CD4-positive, alpha-beta T cell treated with Interleukin-15 for 4 hours (primary cell): ENCODE measurements around the gene LRRC37A3.
"Not testable (repeated sequence)": the region's sequence is repeated elsewhere in the genome, so short reads cannot be mapped to it uniquely, and the experiment has no call there.

Source experiments
- DNase-seq: peaks from one replicate; pipeline ENCODE4 v3.0.0-alpha.2; 2020; ENCODE audit warnings: low spot score

The LRRC37A3 gene

DNA sequence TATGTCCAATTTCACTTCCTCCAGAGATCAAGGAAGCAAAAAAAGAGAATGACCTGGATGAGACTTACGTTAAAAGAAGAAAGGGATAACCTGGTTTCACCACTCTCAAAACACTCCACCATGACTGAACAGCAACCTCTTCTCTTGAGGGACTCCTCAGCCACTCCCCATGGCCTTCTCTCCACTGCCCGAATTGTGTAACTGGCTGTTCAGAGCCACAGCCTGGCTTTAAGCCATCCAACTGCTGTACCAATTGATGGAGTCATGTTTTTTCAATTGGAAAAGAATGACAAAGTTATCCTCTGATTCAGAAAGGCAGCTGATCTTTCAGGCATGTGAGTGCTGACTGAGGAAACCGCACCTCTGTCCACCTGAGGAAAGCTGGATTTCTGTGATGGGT lies 85.2 kb downstream of the LRRC37A3 start:
- not testable (repeated sequence) for DNase-seq

DNA sequence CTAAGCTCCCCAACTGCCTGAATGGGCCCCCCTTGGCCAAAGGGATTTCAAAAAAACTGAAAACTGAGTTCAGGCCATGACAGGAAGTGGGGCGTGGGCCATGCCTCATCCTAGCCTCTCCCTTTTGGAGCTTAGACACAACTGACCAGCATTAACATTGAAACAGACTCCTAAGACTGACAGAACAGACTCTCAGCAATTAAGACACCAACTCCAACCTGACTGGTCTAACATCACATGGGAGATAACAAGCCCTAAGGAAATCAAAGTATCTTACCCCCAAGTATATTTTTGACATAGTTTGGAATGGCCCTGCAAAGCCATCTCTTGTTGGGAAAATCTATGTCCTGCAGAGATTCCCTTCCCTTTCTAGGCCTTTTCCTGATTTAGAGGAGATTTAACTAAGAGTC lies 88.6 kb downstream of the LRRC37A3 start:
- DNase-seq: not testable (repeated sequence)

DNA sequence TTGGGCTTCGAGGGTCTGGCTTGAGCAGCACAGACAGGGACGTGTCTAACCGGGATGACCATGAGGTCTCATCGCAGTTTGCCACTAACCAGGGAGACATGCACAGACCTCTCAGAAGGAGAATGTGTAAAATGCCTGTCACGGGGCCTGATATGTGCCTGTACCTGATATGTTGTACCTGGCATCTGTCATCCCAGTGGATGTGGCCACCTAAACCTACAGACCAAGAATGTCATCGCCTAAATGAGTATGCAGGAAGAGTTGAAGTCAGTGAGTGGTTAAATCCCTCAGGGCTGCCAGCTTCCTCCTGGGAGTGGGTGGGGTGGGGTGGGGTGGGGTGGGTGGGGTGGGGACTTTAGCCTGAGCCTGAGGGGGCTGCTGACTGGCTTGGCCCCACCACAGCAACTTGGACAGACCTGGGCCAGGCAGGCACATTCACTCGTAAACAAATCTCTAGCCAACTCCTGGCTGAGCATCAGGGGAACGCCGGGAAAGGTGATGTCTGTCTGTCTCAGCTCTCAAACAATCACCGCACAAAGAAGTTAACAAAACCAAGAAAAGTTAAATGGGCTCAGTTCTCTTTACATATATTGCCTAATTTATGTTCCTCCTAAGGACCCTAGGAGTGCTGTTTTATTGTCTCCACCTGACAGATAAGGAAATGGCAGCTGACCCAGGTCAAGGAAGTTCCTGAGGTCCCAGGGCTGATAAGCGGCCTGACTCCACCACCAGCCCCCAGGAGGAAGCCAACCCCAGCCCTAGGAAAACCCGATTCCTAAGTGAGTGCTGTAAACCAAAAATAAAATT lies 89.3 kb downstream of the LRRC37A3 start:
- not testable (repeated sequence) for DNase-seq

DNA sequence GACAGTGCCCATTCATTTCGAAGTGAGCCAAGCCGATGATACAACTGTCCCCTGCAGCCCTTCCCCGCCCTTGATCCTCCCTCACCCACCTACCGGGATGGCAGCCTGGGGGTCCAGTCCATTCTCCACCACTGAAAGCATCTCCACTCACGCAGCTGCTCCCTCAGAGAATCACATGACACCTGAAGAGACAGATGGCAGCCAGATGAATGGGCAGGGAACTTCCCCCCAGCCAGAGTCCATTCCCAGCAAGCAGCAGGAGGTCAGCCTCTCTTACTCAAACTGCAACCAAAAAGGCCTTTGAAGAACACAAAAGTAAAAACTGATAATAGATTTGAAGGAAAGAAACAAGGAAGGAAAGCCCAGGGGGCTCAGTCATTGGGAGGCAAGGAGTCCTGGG lies 90.2 kb downstream of the LRRC37A3 start:
- not testable (repeated sequence) for DNase-seq

DNA sequence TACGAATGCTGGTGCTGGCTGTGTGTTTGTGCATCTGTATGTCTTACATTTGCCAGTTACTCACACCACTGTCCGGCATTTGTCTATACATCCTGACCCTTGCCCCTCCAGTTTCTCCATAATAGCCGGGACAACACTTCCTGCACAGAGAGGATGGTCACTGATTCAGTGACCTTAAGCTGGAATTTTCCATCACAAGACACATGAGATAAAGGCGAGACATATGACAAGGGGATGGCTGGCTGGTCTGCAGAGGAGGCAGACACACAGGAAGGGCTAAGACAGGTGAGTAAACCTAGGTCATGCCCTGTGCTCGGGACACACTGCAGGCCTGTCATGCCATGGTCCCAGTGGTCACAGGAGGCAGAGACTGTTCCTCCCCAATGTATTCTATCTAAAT lies 100.4 kb downstream of the LRRC37A3 start:
- not testable (repeated sequence) for DNase-seq

DNA sequence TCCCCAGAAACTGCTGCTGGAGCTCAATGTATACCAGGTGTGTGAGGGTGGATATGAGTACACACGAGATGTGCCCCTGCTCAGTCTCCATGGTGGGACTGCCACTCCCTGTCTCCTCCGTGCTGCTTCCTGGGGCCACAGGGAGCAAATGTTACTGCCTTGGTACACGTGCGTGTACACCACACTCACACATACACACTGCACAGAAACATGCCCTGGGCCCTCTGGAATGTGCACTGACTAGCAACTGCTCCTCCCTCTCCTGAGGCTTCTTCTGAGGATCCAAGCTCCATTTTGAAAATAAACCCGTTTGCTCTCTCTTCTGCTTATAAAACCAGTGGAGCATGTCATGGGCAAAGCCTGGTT lies 103.5 kb downstream of the LRRC37A3 start:
- not testable (repeated sequence) for DNase-seq

DNA sequence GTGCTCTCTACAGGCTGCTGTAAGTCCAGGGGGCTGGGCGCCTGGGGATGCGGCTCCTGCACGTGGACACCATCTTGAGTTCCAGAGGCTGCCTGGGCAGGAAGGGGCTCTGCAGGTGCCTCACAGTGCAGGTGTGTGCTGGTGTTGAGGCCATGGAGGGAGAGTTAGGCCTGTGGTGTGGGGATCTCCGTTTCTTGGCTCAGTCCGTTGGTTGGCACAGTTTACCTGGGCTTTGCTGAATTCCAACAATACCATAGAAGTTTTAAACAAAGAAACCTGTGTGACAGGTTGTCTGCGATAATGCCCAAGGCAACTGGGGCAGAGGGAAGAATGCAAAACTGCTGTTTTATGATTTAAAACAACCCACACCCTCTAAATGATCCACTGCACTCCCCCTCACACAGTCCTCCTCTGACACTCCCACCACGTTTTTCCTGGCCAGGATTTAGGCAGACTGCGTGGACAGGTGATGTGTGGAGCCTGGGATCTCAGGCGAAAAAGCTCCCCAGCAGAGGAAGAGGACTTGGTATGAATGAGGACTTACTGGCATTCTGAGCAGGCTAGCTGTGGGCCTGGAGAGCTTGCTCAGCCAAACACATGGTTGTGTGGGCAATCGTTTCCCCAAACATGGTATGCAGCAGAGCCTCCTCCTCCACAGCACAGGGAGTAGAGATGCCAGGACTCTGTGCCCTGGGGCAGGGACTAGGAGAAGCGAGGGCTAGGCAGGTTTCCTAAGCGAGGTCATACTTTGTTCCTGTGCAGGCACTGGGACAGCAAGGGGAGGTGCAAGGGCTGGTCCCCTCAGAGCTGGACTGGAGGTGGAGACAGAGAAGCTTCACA lies 104.1 kb downstream of the LRRC37A3 start:
- not testable (repeated sequence) for DNase-seq

DNA sequence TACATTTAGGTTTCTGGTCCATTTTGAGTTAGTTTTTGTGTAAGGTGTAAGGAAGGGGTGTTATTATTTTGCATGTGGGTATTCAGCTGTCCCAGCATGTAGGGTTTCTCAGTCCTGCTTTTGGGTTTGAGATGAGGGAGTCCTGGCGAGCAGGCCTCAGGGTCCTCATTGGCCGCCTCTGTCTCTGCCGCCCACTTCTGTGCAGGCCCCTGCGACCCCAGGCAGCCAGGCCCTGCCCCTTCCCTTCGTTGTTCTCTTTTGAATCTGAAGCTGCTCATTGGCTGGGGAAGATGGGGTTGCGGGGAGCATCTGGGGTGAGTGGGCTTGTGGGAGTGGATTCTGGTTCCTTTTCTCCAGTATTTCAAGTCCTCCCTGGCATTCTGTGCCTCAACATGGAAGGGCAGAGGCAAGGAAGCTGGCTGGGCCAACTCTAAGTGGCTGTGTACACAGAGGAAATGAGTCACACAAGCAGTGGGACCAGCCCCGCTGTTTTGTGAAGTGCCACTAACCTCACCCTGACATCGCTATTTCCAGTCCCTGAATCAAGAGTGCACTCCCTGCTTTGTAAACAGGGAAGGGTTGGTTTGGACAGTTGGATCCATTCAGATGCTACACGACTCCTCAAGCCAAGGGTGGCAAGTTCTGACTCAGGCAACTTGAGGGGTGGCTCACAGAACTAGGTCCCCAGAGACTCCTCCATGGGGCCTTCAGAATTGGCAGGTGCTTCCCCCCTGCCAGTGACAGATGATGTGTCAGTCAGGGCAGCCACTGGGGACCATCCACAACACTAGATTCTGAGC lies 110.9 kb downstream of the LRRC37A3 start:
- DNase-seq: peak; percentile 60
